K562 (cell line): ENCODE results near the gene SNRPA. TPM values are rescaled to one million over a fixed set of nuclear protein-coding genes. Genes with fewer than 3 reads are reported as not detected.

Experiments used
- ATAC-seq: fragments of 200-7000 bp; cut with Tn5 transposase; 3 replicates; pipeline ENCODE4 v1.9.1; 2020; ENCODE audit warnings: moderate library complexity
- BruUV-seq: library from RNA; stranded (reverse); fragments of 400-500 nt; replicated peaks from 2 replicates; lab custom pipeline; 2021; lab: Mats Ljungman, UMichigan
- CTCF ChIA-PET: fragments of 300-600 bp; formaldehyde crosslinking; extraction: SDS; loops from one replicate; lab custom pipeline; 2021; ENCODE audit warnings: low intra/inter-chr PET ratio; lab: Yijun Ruan, JAX
- POLR2A ChIA-PET: fragments of 300-600, 350-650 bp; sonication (Branson Sonifier 250); formaldehyde crosslinking; extraction: SDS; loops from one replicate; lab custom pipeline; 2021; ENCODE audit warnings: antibody characterized with exemption, inconsistent platforms; lab: Yijun Ruan, JAX
- DNase-seq, 4 experiments: peaks; one replicate each; pipeline versions ENCODE4 v3.0.0 to v3.0.0-alpha.2; 2011 to 2018; ENCODE audit warnings: low spot score in 3 of 4, mixed read lengths in 3 of 4; ENCODE audit errors: extremely low read depth in 1 of 4
- FAIRE-seq: peaks from 2 replicates; lab custom pipeline; 2011; peaks lifted over from hg19 to GRCh38; lab: Jason Lieb, UNC
- H2AFZ ChIP-seq: 2 replicates; pipeline ENCODE4 v1.6.0; 2011; ENCODE audit warnings: low read depth, low read length, control low read depth, inconsistent platforms
- H3K27ac ChIP-seq: fragments of 200-600 bp; 3 replicates; pipeline ENCODE4 v1.8.0; 2011; ENCODE audit warnings: low read depth, mild to moderate bottlenecking, control low read depth, inconsistent platforms, low read length, moderate library complexity, mixed read lengths; ENCODE audit errors: extremely low read depth
- H3K27me3 ChIP-seq, 2 experiments: fragments of 300-600 bp in 1 of 2; 2 replicates in 1 of 2; 3 replicates in 1 of 2; pipeline versions ENCODE4 v1.6.0 to v1.8.0; 2011; ENCODE audit warnings: inconsistent platforms in 2 of 2, low read length in 2 of 2, mild to moderate bottlenecking in 1 of 2, mixed read lengths in 1 of 2, moderate library complexity in 1 of 2; ENCODE audit not compliant: control insufficient read depth in 2 of 2, insufficient read depth in 2 of 2
- H3K36me3 ChIP-seq: fragments of 300-600 bp; 3 replicates; pipeline ENCODE4 v1.8.0; 2011; ENCODE audit warnings: mild to moderate bottlenecking, low read length, inconsistent platforms; ENCODE audit not compliant: control insufficient read depth, insufficient read depth
- H3K4me1 ChIP-seq, 2 experiments: fragments of 200-600 bp in 1 of 2; replicated peaks in 1 of 2; 2 replicates in 1 of 2; 3 replicates in 1 of 2; pipeline versions ENCODE4 v1.5.1 to v1.8.0; 2011; ENCODE audit warnings: inconsistent platforms in 2 of 2, low read length in 2 of 2, mild to moderate bottlenecking in 1 of 2, mixed read lengths in 1 of 2, moderate library complexity in 1 of 2; ENCODE audit not compliant: control insufficient read depth in 2 of 2, insufficient read depth in 2 of 2
- H3K4me2 ChIP-seq: 2 replicates; pipeline ENCODE4 v1.6.1; 2011; ENCODE audit warnings: low read length, control low read depth, inconsistent platforms, mixed read lengths; ENCODE audit not compliant: insufficient read depth
- H3K4me3 ChIP-seq: fragments of 200-600 bp; sonication (generic), shearing (Covaris generic); 2 replicates; pipeline ENCODE4 v1.5.1; 2016; ENCODE audit warnings: control low read depth, inconsistent platforms
- H3K79me2 ChIP-seq: fragments of 200-600 bp; 3 replicates; pipeline ENCODE4 v1.8.0; 2011; ENCODE audit warnings: low read length, inconsistent platforms; ENCODE audit not compliant: control insufficient read depth, insufficient read depth
- H3K9ac ChIP-seq, 2 experiments: 2 replicates each; pipeline versions ENCODE4 v1.6.0 to v1.6.1; 2011; ENCODE audit warnings: low read depth in 2 of 2, low read length in 2 of 2, control low read depth in 1 of 2, inconsistent platforms in 1 of 2, mild to moderate bottlenecking in 1 of 2, mixed read lengths in 1 of 2; ENCODE audit not compliant: insufficient read depth in 1 of 2
- H3K9me1 ChIP-seq: one replicate; pipeline ENCODE4 v1.6.0; 2011; ENCODE audit warnings: inconsistent platforms, mild to moderate bottlenecking, low read length, moderate library complexity; ENCODE audit not compliant: control insufficient read depth, insufficient read depth
- H3K9me3 ChIP-seq: replicated peaks from 2 replicates; pipeline ENCODE4 v1.5.1; 2011; ENCODE audit warnings: low read depth, low read length, inconsistent platforms; ENCODE audit not compliant: control insufficient read depth, insufficient read depth
- H4K20me1 ChIP-seq: replicated peaks from 2 replicates; pipeline ENCODE4 v1.6.1; 2011; ENCODE audit warnings: low read length, inconsistent platforms, mixed read lengths; ENCODE audit not compliant: control insufficient read depth, insufficient read depth
- ESRRA ChIP-seq: fragments of 450-650 bp; IDR thresholded peaks from 2 replicates; pipeline ENCODE4 v1.6.1; 2014; ENCODE audit warnings: low read depth, mild to moderate bottlenecking, moderate library complexity, borderline replicate concordance
- PML ChIP-seq: IDR thresholded peaks from 2 replicates; pipeline ENCODE4 v1.6.1; 2012; ENCODE audit warnings: low read length, inconsistent platforms
- POLR2B ChIP-seq: fragments of 450-650 bp; IDR thresholded peaks from 2 replicates; pipeline ENCODE4 v1.6.1; 2018; ENCODE audit warnings: low read depth; ENCODE audit not compliant: partially characterized antibody
- RBFOX2 ChIP-seq: fragments of 200-400 bp; formaldehyde crosslinking; IDR thresholded peaks from 2 replicates; pipeline ENCODE4 v1.6.1; 2017; ENCODE audit warnings: low read depth, mild to moderate bottlenecking, low read length, moderate library complexity
- TAF7 ChIP-seq: fragments of 450-650 bp; IDR thresholded peaks from 2 replicates; pipeline ENCODE4 v1.6.1; 2016; ENCODE audit warnings: missing genetic modification characterization, missing compliant biosample characterization
- ZFX ChIP-seq: sonication (generic); formaldehyde crosslinking; IDR thresholded peaks from 2 replicates; pipeline ENCODE4 v1.8.0; 2022; ENCODE audit warnings: mild to moderate bottlenecking, missing genetic modification reagents, moderate library complexity
- WGBS: fragments of 100-300 bp; shearing (Covaris generic); methylation state at CpG from one replicate; pipeline ENCODE4 v1.1.6; 2016; ENCODE audit warnings: low coverage, mixed read lengths; ENCODE audit not compliant: insufficient coverage; ENCODE audit errors: missing lambda C conversion rate; 5-methylcytosine and 5-hydroxymethylcytosine counted together
- in situ Hi-C: fragments of 300-500 bp; cut with MboI; formaldehyde crosslinking; loops from 4 replicates; pipeline ENCODE4 v1.15.0; 2018; ENCODE audit warnings: inconsistent platforms, mixed read lengths
- intact Hi-C: fragments of 100-400 bp; cut with micrococcal nuclease; formaldehyde crosslinking; loops from 2 replicates; pipeline ENCODE4 v1.14.2; 2022
- polyA plus RNA-seq, 8 experiments: library from polyadenylated mRNA; depleted of rRNA in 4 of 8; stranded (reverse) in 5 of 8; unstranded in 3 of 8; fragments of >200 nt; fragmentation: Nextera tagmentation in 2 of 8; fragmentation: Illumina TruSeq in 1 of 8; extraction: Ambion mirVana in 2 of 8; extraction: Trizol in 1 of 8; gene quantifications; 2 replicates each; pipeline versions ENCODE4 v1.2.1 to v1.2.3, GENCODE V29; 2011 to 2014; ENCODE audit warnings: inconsistent platforms in 1 of 8, missing spikeins in 1 of 8
- total RNA-seq, 7 experiments: library from RNA; depleted of rRNA in 6 of 7; stranded (reverse); fragments of >200 nt in 6 of 7; fragmentation: Illumina TruSeq in 2 of 7; extraction: Trizol in 2 of 7; gene quantifications; 2 replicates each; pipeline versions ENCODE4 v1.2.1 to v1.2.3, GENCODE V29; 2011 to 2021; ENCODE audit warnings: low replicate concordance in 1 of 7
- TF ChIP-seq, protein P1 (sequence below): sonication (generic); formaldehyde crosslinking; IDR thresholded peaks from 2 replicates; pipeline ENCODE4 v1.8.1; 2023; ENCODE audit warnings: mild to moderate bottlenecking, missing genetic modification reagents

The SNRPA gene
- total and polyA plus RNA-seq, 9 of the 15 experiments (the other 6 are each of a cell fraction or from before 2014, with no cell fraction given), result 16.3 to 311 (median 193) TPM

DNA sequence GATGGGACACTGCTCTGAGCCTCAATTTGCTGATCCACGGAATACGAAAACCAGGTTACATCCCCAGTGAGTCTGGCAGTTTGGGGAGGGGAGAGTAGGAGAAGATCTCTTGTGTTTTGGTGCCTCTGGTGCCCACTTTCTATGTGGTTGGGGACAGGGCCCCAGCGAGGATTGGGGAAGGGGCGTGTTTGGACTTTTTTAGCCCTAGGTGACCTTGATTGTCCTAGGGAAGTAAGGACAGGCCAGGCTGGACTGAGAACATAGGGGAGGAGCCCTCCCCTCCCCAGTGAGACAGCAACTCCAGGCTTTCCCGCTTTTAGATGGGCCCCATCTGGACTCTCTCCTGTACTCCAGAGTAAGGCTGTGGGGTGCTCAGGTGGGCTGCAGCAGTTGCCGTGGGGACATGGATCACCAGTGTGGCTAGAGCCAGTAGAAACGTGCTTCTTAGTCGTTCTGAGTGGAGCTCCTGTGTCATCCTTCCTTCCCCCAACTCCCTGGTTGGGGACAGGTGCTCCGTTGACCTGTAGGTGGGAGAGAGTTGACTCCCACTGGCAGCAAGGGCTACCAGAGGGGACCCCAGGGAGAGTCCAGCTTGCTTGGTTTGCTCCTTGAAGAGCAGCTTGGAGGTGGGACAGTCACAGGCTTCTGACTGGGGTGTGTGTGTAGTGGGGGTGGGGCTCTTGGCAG, 52.3 kb downstream of the SNRPA start:
- intact Hi-C loops (no loop called here), in situ Hi-C loops (no loop called here)
- peaks cover 24% of the 10 kb centered on the region for H3K9me1 ChIP-seq
- H3K79me2 ChIP-seq, result peaks cover 88% of the 10 kb centered on the region
- FAIRE-seq (peak; percentile 68), DNase-seq (peak in 1 of 4 experiments; percentile 28), ATAC-seq (peak; percentile 4)
- peaks cover 42 to 75% of the 10 kb centered on the region in 2 experiments for H3K4me1 ChIP-seq
- peak overlapping the region; percentile 19; the same call in 1 of the 2 replicates for H3K4me3 ChIP-seq
- no peaks in the 10 kb centered on the region for H3K9me3 ChIP-seq
- 50% methylated on average over 9 of the region's 9 CpGs for WGBS
- ChIA-PET POLR2A (interaction anchor here (0.5 to 2.1 kb wide), 8 partner anchors 8 to 249 kb away, joined by 3 to 7 read pairs (median 4); partner anchors contain the start of genes ACTMAP and SNRPA), CTCF (no interaction called here)
- H3K36me3 ChIP-seq, result peaks cover 81% of the 10 kb centered on the region
- H3K27me3 ChIP-seq, result no peaks in the 10 kb centered on the region
- peak overlapping the region; percentile 79 for H3K4me2 ChIP-seq
- no peak overlapping the region for H2AFZ ChIP-seq
- peak overlapping the region; percentile 28 to 91 for H3K9ac ChIP-seq
- H3K27ac ChIP-seq, result peak overlapping the region; percentile 53; the same call in 2 of the 3 replicates
- BruUV-seq, result no TSS peak
- H4K20me1 ChIP-seq, result peaks cover 58% of the 10 kb centered on the region
- TF ChIP-seq, protein P1, sequence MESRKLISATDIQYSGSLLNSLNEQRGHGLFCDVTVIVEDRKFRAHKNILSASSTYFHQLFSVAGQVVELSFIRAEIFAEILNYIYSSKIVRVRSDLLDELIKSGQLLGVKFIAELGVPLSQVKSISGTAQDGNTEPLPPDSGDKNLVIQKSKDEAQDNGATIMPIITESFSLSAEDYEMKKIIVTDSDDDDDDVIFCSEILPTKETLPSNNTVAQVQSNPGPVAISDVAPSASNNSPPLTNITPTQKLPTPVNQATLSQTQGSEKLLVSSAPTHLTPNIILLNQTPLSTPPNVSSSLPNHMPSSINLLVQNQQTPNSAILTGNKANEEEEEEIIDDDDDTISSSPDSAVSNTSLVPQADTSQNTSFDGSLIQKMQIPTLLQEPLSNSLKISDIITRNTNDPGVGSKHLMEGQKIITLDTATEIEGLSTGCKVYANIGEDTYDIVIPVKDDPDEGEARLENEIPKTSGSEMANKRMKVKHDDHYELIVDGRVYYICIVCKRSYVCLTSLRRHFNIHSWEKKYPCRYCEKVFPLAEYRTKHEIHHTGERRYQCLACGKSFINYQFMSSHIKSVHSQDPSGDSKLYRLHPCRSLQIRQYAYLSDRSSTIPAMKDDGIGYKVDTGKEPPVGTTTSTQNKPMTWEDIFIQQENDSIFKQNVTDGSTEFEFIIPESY (CRISPR knock-in tag), result no peak
- TF ChIP-seq PML, result peak; percentile 27; the same call in 1 of the 2 replicates
- peak; percentile 29 for TF ChIP-seq RBFOX2
- peak; percentile 23 for TF ChIP-seq POLR2B
- TF ChIP-seq ZFX, result peak; percentile 17; the same call in 1 of the 2 replicates
- TF ChIP-seq ESRRA, result peak; percentile 75
- TF ChIP-seq TAF7 (tag), result no peak
